GM12878 (cell line): Measurements from ENCODE around the gene TULP4. TPM values are rescaled to one million over a fixed set of nuclear protein-coding genes. Genes with fewer than 3 reads are reported as not detected.

Experiments used
- ATAC-seq: fragments of 200-7000 bp; cut with Tn5 transposase; 3 replicates; pipeline ENCODE4 v1.9.1; 2020; ENCODE audit warnings: mild to moderate bottlenecking, moderate library complexity
- BruUV-seq: library from RNA; stranded (reverse); fragments of 400-500 nt; replicated peaks from 2 replicates; lab custom pipeline; 2021; lab: Mats Ljungman, UMichigan
- CTCF ChIA-PET: fragments of 300-600 bp; sonication (Branson Sonifier 250); formaldehyde crosslinking; extraction: SDS; loops from one replicate; lab custom pipeline; 2021; ENCODE audit warnings: inconsistent platforms; lab: Yijun Ruan, JAX
- POLR2A ChIA-PET: fragments of 350-600 bp; formaldehyde crosslinking; extraction: SDS; loops from one replicate; lab custom pipeline; 2021; ENCODE audit warnings: inconsistent platforms; lab: Charles Lee
- RAD21 ChIA-PET: fragments of 300-600 bp; sonication (Branson Sonifier 250); formaldehyde crosslinking; loops from one replicate; lab custom pipeline; 2023; ENCODE audit warnings: antibody characterized with exemption; ENCODE audit not compliant: unreplicated experiment; lab: Charles Lee
- SMC1A ChIA-PET: fragments of 300-600 bp; sonication (Branson Sonifier 250); formaldehyde crosslinking; loops from one replicate; lab custom pipeline; 2023; ENCODE audit not compliant: unreplicated experiment, uncharacterized antibody; lab: Charles Lee
- DNase-seq: peaks from one replicate; pipeline ENCODE4 v3.0.0-alpha.2; 2011; ENCODE audit warnings: low read depth, low spot score
- FAIRE-seq: peaks from 3 replicates; lab custom pipeline; 2011; peaks lifted over from hg19 to GRCh38; lab: Jason Lieb, UNC
- H2AFZ ChIP-seq: 2 replicates; pipeline ENCODE4 v1.6.0; 2011; ENCODE audit warnings: low read depth, low read length, control low read depth; ENCODE audit not compliant: control insufficient read depth
- H3K27ac ChIP-seq: 2 replicates; pipeline ENCODE4 v1.5.1; 2011; ENCODE audit warnings: control low read depth; ENCODE audit not compliant: control insufficient read depth, insufficient read depth
- H3K27me3 ChIP-seq, 2 experiments: replicated peaks in 1 of 2; 2 replicates each; pipeline versions ENCODE4 v1.6.0 to v1.6.1; 2011; ENCODE audit warnings: low read length in 1 of 2; ENCODE audit not compliant: control insufficient read depth in 2 of 2, insufficient read depth in 2 of 2
- H3K36me3 ChIP-seq, 2 experiments: 2 replicates each; pipeline ENCODE4 v1.5.1; 2011; ENCODE audit warnings: low read length in 1 of 2; ENCODE audit not compliant: control insufficient read depth in 2 of 2, insufficient read depth in 2 of 2
- H3K4me1 ChIP-seq: 2 replicates; pipeline ENCODE4 v1.6.1; 2011; ENCODE audit warnings: mild to moderate bottlenecking, low read length, moderate library complexity, mixed read lengths; ENCODE audit not compliant: control insufficient read depth, insufficient read depth
- H3K4me2 ChIP-seq: 2 replicates; pipeline ENCODE4 v1.6.0; 2011; ENCODE audit warnings: control low read depth; ENCODE audit not compliant: control insufficient read depth, insufficient read depth
- H3K4me3 ChIP-seq: fragments of 200-600 bp; sonication (generic); 2 replicates; pipeline ENCODE4 v1.5.1; 2016
- H3K79me2 ChIP-seq: 2 replicates; pipeline ENCODE4 v1.6.0; 2011; ENCODE audit warnings: low read length; ENCODE audit not compliant: control insufficient read depth, insufficient read depth
- H3K9ac ChIP-seq: 2 replicates; pipeline ENCODE4 v1.8.0; 2011; ENCODE audit warnings: low read length, control low read depth, mixed read lengths; ENCODE audit not compliant: control insufficient read depth, insufficient read depth
- H3K9me3 ChIP-seq: replicated peaks from 3 replicates; pipeline ENCODE4 v1.5.1; 2011; ENCODE audit warnings: mild to moderate bottlenecking, low read length; ENCODE audit not compliant: control insufficient read depth, insufficient read depth
- H4K20me1 ChIP-seq: 2 replicates; pipeline ENCODE4 v1.6.0; 2011; ENCODE audit not compliant: control insufficient read depth, insufficient read depth
- BCL3 ChIP-seq: IDR thresholded peaks from 2 replicates; pipeline ENCODE4 v1.6.1; 2011; ENCODE audit warnings: borderline replicate concordance, low read depth, mild to moderate bottlenecking, moderate library complexity, low read length; ENCODE audit not compliant: insufficient read depth, poor library complexity, severe bottlenecking
- CUX1 ChIP-seq: IDR thresholded peaks from 2 replicates; pipeline ENCODE4 v1.6.1; 2012; ENCODE audit warnings: improper control_type of control experiment, low read depth, low read length; ENCODE audit not compliant: insufficient replicate concordance
- FOS ChIP-seq: IDR thresholded peaks from 3 replicates; pipeline ENCODE4 v1.6.1; 2011; ENCODE audit warnings: borderline replicate concordance; ENCODE audit not compliant: insufficient read length; ENCODE audit errors: extremely low read depth
- FOXM1 ChIP-seq: IDR thresholded peaks from 2 replicates; pipeline ENCODE4 v1.6.1; 2012; ENCODE audit warnings: low read depth, mild to moderate bottlenecking, inconsistent platforms, low read length, moderate library complexity
- GABPA ChIP-seq: IDR thresholded peaks from 2 replicates; pipeline ENCODE4 v1.6.1; 2014; ENCODE audit warnings: antibody characterized with exemption, low read depth, mild to moderate bottlenecking, inconsistent platforms
- MEF2B ChIP-seq: fragments of 450-650 bp; IDR thresholded peaks from 2 replicates; pipeline ENCODE4 v1.6.1; 2018; ENCODE audit warnings: mild to moderate bottlenecking, moderate library complexity; ENCODE audit not compliant: partially characterized antibody, poor library complexity, severe bottlenecking
- MTA2 ChIP-seq: fragments of 450-650 bp; IDR thresholded peaks from 2 replicates; pipeline ENCODE4 v1.6.1; 2016; ENCODE audit warnings: low read depth, mild to moderate bottlenecking, moderate library complexity
- PKNOX1 ChIP-seq: fragments of 450-650 bp; IDR thresholded peaks from 2 replicates; pipeline ENCODE4 v1.6.1; 2016; ENCODE audit warnings: mild to moderate bottlenecking
- POLR2AphosphoS5 ChIP-seq: IDR thresholded peaks from 2 replicates; pipeline ENCODE4 v1.6.1; 2011; ENCODE audit warnings: mild to moderate bottlenecking, low read length, inconsistent platforms
- RCOR1 ChIP-seq: conservative IDR thresholded peaks from 2 replicates; pipeline ENCODE4 v1.6.1; 2012; ENCODE audit warnings: low read depth, low read length, improper control_type of control experiment
- SKIL ChIP-seq: fragments of 450-650 bp; IDR thresholded peaks from 2 replicates; pipeline ENCODE4 v1.6.1; 2017; ENCODE audit warnings: mild to moderate bottlenecking, low read depth, inconsistent platforms; ENCODE audit not compliant: poor library complexity, severe bottlenecking
- ZNF622 ChIP-seq: fragments of 450-650 bp; IDR thresholded peaks from 2 replicates; pipeline ENCODE4 v1.6.1; 2017; ENCODE audit warnings: mild to moderate bottlenecking, inconsistent platforms
- ZZZ3 ChIP-seq: IDR thresholded peaks from 2 replicates; pipeline ENCODE4 v1.6.1; 2011; ENCODE audit warnings: low read depth; ENCODE audit not compliant: control insufficient read depth, insufficient read length
- WGBS: methylation state at CpG from one replicate; pipeline ENCODE4 v1.1.6; 2016; ENCODE audit warnings: low lambda C conversion rate; ENCODE audit not compliant: insufficient replicate concordance, insufficient coverage; ENCODE audit errors: missing lambda C conversion rate; 5-methylcytosine and 5-hydroxymethylcytosine counted together
- in situ Hi-C: fragments of 300-500 bp; cut with MboI; formaldehyde crosslinking; loops from 9 replicates; pipeline ENCODE4 v1.14.3; 2018; ENCODE audit warnings: mixed read lengths
- intact Hi-C: fragments of 100-400 bp; cut with micrococcal nuclease; formaldehyde crosslinking; loops from one replicate; pipeline ENCODE4 v1.14.2; 2022; ENCODE audit not compliant: unreplicated experiment
- polyA plus RNA-seq, 11 experiments: library from polyadenylated mRNA; depleted of rRNA in 4 of 11; unstranded in 6 of 11; stranded (reverse) in 5 of 11; fragments of >200 nt; fragmentation: Nextera tagmentation in 4 of 11; fragmentation: Illumina TruSeq in 1 of 11; extraction: Ambion mirVana in 4 of 11; extraction: Trizol in 1 of 11; gene quantifications; 1 replicate in 1 of 11; 2 replicates in 10 of 11; pipeline versions ENCODE4 v1.2.1 to v1.2.3, GENCODE V29; 2011 to 2016; ENCODE audit warnings: inconsistent platforms in 2 of 11, missing spikeins in 2 of 11, low read depth in 1 of 11
- total RNA-seq, 4 experiments: library from RNA; depleted of rRNA in 3 of 4; stranded (reverse); fragments of >200 nt in 3 of 4; fragmentation: Illumina TruSeq in 1 of 4; extraction: Trizol in 1 of 4; gene quantifications; 2 replicates each; pipeline versions ENCODE4 v1.2.1 to v1.2.3, GENCODE V29; 2013 to 2021

Gene TULP4
- total and polyA plus RNA-seq, 10 of the 15 experiments (the other 5 are each of a cell fraction or from before 2014, with no cell fraction given) = 0.73 to 31.8 (median 14.0) TPM

- DNase-seq = no peak
- H3K27me3 ChIP-seq = no peaks in the 10 kb centered on the region
- SMC1A ChIA-PET = no interaction called here
- BruUV-seq = no TSS peak
- no peaks in the 10 kb centered on the region for H3K79me2 ChIP-seq
- H3K4me3 ChIP-seq = no peak overlapping the region
- H3K4me1 ChIP-seq = no peaks in the 10 kb centered on the region
- in situ Hi-C loops = no loop called here
- H4K20me1 ChIP-seq = no peaks in the 10 kb centered on the region
- CTCF ChIA-PET = no interaction called here
- H3K9ac ChIP-seq = no peak overlapping the region
- intact Hi-C loops = no loop called here
- H3K4me2 ChIP-seq = no peak overlapping the region
- H3K27ac ChIP-seq = no peak overlapping the region
- no peaks in the 10 kb centered on the region for H3K9me3 ChIP-seq
- H2AFZ ChIP-seq = no peak overlapping the region
- RAD21 ChIA-PET = no interaction called here
- POLR2A ChIA-PET = no interaction called here
- peaks cover 0 to 8% of the 10 kb centered on the region in 2 experiments; a peak in 3 of 4 replicates for H3K36me3 ChIP-seq
- no peak for ATAC-seq
- WGBS = 98% methylated on average over 37 of the region's 43 CpGs
- no peak for FAIRE-seq
- TF ChIP-seq MEF2B (no peak), FOXM1 (no peak), ZZZ3 (no peak), SKIL (no peak), MTA2 (no peak), CUX1 (no peak), PKNOX1 (no peak), ZNF622 (no peak), BCL3 (no peak), GABPA (no peak), RCOR1 (no peak), POLR2AphosphoS5 (no peak), FOS (no peak)
Observed at GRCh38 chr6:158502263-158502950, 190.1 kb downstream of the TULP4 start.
